H1 (cell line): ENCODE data around the gene ADAT3. TPM values are rescaled to one million over a fixed set of nuclear protein-coding genes. Genes with fewer than 3 reads are reported as not detected.

Experiments
- BCL11A ChIP-seq, 2 experiments: IDR thresholded peaks; one replicate each; pipeline ENCODE4 v1.6.1; 2011; ENCODE audit warnings: low read depth in 2 of 2, low read length in 2 of 2, mild to moderate bottlenecking in 2 of 2
- CBX5 ChIP-seq: fragments of 300-800, 300-1000 bp; sonication (generic); IDR thresholded peaks from 2 replicates; pipeline ENCODE4 v1.7.1; 2016; ENCODE audit warnings: antibody characterized with exemption, low read length, low read depth
- EZH2 ChIP-seq: fragments of 200-600 bp; sonication (generic); IDR thresholded peaks from 2 replicates; pipeline ENCODE4 v1.7.1; 2012; ENCODE audit warnings: low read depth, mild to moderate bottlenecking, moderate library complexity, low read length, inconsistent platforms; ENCODE audit not compliant: severe bottlenecking
- JUND ChIP-seq: IDR thresholded peaks from 2 replicates; pipeline ENCODE4 v1.6.1; 2011; ENCODE audit warnings: mild to moderate bottlenecking, improper control_type of control experiment, low read length
- KDM5A ChIP-seq: fragments of 200-600 bp; IDR thresholded peaks from 2 replicates; pipeline ENCODE4 v1.7.1; 2012; ENCODE audit warnings: mild to moderate bottlenecking, low read length, inconsistent platforms, mixed read lengths
- NANOG ChIP-seq: IDR thresholded peaks from 2 replicates; pipeline ENCODE4 v1.6.1; 2011; ENCODE audit warnings: low read length, low read depth, mild to moderate bottlenecking, inconsistent platforms; ENCODE audit not compliant: insufficient read depth, poor library complexity, severe bottlenecking
- NRF1 ChIP-seq: IDR thresholded peaks from 2 replicates; pipeline ENCODE4 v1.6.1; 2011; ENCODE audit warnings: mild to moderate bottlenecking, low read depth, low read length, improper control_type of control experiment
- SP1 ChIP-seq: IDR thresholded peaks from 2 replicates; pipeline ENCODE4 v1.6.1; 2011; ENCODE audit warnings: low read depth, low read length
- YY1 ChIP-seq: IDR thresholded peaks from 2 replicates; pipeline ENCODE4 v1.6.1; 2011; ENCODE audit warnings: low read depth, mild to moderate bottlenecking, low read length
- polyA plus RNA-seq, 7 experiments: library from polyadenylated mRNA; depleted of rRNA in 3 of 7; stranded (reverse) in 5 of 7; unstranded in 2 of 7; fragments of >200 nt in 5 of 7; fragments of 200-250 nt in 2 of 7; gene quantifications; 1 replicate in 5 of 7; 2 replicates in 1 of 7; 4 replicates in 1 of 7; pipeline versions ENCODE4 v1.2.1 to v1.2.3, GENCODE V29; 2011 to 2013; ENCODE audit warnings: missing spikeins in 2 of 7, mixed read lengths in 2 of 7
- total RNA-seq: library from RNA; stranded (reverse); fragmentation: NEBNext Ultra II Directional; extraction: Animal tissue kit (Norgen Biotek cat#: 25700); gene quantifications from 2 replicates; pipeline ENCODE4 v1.2.1, GENCODE V29; 2021
- TF ChIP-seq, protein P1 (sequence below): fragments of 300-600 bp; sonication (generic); IDR thresholded peaks from 2 replicates; pipeline ENCODE4 v1.7.1; 2012; ENCODE audit warnings: low read length, moderate library complexity, mild to moderate bottlenecking, inconsistent platforms; ENCODE audit not compliant: insufficient replicate concordance

Gene ADAT3
- total and polyA plus RNA-seq, 2 of the 8 experiments (the other 6 are each of a cell fraction or from before 2014, with no cell fraction given): 5.4 to 10.8 TPM

DNA sequence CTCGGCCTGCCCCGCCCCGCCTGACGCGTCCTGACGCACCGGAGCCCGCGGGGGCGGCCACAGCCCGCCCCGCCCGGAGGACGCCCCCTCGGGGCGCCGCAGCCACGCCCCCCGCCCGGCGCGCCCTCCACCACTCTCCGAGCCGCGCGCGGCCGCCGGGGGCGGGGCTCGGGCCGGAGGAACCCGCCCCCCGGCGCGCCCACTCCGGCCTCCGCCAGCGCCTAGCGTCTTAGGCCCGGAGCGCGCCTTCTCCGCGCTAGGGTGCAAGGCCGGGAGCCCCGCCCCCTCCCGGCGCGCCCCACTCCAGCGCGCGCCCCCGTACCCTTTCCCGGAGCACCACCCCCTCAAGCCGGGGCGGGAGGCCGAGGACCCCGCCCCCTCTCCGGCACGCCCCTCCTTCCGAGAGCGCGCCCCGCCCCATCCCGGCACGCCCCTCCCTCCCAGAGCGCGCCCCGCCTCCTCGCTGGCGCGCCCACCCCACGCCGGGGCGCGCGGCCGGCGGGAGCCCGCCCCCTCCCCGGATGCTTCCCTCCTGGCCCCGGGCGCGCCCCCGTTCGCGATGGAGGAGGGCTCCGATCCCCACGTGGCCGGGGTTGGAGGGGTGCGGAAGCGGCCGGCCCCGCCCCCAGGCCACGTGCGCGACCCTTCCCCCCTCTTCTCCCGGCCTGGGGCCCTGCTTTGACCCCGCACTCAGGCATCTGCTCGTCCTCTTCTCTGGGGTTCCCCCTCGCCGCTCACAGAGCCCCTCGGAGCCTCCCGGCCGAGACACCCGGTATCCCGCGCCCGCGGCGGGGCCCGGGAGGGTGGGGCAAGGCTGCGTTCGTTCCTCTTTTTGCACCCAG is 41.3 kb upstream of the ADAT3 start (continued):
- TF ChIP-seq, protein P1, sequence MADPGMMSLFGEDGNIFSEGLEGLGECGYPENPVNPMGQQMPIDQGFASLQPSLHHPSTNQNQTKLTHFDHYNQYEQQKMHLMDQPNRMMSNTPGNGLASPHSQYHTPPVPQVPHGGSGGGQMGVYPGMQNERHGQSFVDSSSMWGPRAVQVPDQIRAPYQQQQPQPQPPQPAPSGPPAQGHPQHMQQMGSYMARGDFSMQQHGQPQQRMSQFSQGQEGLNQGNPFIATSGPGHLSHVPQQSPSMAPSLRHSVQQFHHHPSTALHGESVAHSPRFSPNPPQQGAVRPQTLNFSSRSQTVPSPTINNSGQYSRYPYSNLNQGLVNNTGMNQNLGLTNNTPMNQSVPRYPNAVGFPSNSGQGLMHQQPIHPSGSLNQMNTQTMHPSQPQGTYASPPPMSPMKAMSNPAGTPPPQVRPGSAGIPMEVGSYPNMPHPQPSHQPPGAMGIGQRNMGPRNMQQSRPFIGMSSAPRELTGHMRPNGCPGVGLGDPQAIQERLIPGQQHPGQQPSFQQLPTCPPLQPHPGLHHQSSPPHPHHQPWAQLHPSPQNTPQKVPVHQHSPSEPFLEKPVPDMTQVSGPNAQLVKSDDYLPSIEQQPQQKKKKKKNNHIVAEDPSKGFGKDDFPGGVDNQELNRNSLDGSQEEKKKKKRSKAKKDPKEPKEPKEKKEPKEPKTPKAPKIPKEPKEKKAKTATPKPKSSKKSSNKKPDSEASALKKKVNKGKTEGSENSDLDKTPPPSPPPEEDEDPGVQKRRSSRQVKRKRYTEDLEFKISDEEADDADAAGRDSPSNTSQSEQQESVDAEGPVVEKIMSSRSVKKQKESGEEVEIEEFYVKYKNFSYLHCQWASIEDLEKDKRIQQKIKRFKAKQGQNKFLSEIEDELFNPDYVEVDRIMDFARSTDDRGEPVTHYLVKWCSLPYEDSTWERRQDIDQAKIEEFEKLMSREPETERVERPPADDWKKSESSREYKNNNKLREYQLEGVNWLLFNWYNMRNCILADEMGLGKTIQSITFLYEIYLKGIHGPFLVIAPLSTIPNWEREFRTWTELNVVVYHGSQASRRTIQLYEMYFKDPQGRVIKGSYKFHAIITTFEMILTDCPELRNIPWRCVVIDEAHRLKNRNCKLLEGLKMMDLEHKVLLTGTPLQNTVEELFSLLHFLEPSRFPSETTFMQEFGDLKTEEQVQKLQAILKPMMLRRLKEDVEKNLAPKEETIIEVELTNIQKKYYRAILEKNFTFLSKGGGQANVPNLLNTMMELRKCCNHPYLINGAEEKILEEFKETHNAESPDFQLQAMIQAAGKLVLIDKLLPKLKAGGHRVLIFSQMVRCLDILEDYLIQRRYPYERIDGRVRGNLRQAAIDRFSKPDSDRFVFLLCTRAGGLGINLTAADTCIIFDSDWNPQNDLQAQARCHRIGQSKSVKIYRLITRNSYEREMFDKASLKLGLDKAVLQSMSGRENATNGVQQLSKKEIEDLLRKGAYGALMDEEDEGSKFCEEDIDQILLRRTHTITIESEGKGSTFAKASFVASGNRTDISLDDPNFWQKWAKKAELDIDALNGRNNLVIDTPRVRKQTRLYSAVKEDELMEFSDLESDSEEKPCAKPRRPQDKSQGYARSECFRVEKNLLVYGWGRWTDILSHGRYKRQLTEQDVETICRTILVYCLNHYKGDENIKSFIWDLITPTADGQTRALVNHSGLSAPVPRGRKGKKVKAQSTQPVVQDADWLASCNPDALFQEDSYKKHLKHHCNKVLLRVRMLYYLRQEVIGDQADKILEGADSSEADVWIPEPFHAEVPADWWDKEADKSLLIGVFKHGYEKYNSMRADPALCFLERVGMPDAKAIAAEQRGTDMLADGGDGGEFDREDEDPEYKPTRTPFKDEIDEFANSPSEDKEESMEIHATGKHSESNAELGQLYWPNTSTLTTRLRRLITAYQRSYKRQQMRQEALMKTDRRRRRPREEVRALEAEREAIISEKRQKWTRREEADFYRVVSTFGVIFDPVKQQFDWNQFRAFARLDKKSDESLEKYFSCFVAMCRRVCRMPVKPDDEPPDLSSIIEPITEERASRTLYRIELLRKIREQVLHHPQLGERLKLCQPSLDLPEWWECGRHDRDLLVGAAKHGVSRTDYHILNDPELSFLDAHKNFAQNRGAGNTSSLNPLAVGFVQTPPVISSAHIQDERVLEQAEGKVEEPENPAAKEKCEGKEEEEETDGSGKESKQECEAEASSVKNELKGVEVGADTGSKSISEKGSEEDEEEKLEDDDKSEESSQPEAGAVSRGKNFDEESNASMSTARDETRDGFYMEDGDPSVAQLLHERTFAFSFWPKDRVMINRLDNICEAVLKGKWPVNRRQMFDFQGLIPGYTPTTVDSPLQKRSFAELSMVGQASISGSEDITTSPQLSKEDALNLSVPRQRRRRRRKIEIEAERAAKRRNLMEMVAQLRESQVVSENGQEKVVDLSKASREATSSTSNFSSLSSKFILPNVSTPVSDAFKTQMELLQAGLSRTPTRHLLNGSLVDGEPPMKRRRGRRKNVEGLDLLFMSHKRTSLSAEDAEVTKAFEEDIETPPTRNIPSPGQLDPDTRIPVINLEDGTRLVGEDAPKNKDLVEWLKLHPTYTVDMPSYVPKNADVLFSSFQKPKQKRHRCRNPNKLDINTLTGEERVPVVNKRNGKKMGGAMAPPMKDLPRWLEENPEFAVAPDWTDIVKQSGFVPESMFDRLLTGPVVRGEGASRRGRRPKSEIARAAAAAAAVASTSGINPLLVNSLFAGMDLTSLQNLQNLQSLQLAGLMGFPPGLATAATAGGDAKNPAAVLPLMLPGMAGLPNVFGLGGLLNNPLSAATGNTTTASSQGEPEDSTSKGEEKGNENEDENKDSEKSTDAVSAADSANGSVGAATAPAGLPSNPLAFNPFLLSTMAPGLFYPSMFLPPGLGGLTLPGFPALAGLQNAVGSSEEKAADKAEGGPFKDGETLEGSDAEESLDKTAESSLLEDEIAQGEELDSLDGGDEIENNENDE: no peak
- no peak for TF ChIP-seq SP1
- TF ChIP-seq NANOG: no peak
- no peak for TF ChIP-seq NRF1
- TF ChIP-seq BCL11A (IDR thresholded peaks at IDR 0.05; ENCODE audit: low read depth in 2 of 2, low read length in 2 of 2): no peak
- TF ChIP-seq JUND: no peak
- no peak for TF ChIP-seq EZH2
- TF ChIP-seq YY1: no peak
- no peak for TF ChIP-seq KDM5A
- TF ChIP-seq CBX5: no peak
